Ectodermal cell (in vitro differentiated cells): ENCODE measurements around the gene NTMT2.
"Not testable (repeated sequence)": the region's sequence is repeated elsewhere in the genome, so short reads cannot be mapped to it uniquely, and the experiment has no call there.

Experiments used
- H3K27ac ChIP-seq: 2 replicates; pipeline ENCODE4 v1.7.0; 2013; ENCODE audit warnings: mild to moderate bottlenecking, low read depth, low read length; ENCODE audit not compliant: insufficient read depth, poor library complexity, severe bottlenecking
- H3K27me3 ChIP-seq: 2 replicates; pipeline ENCODE4 v1.7.0; 2013; ENCODE audit warnings: mild to moderate bottlenecking, low read length; ENCODE audit not compliant: insufficient read depth, control insufficient read depth, poor library complexity, severe bottlenecking
- H3K36me3 ChIP-seq: one replicate; pipeline ENCODE4 v1.7.0; 2013; ENCODE audit warnings: low read length; ENCODE audit not compliant: control insufficient read depth, insufficient read depth
- H3K4me1 ChIP-seq: one replicate; pipeline ENCODE4 v1.7.0; 2013; ENCODE audit warnings: low read length; ENCODE audit not compliant: control insufficient read depth, insufficient read depth
- H3K4me3 ChIP-seq: 2 replicates; pipeline ENCODE4 v1.7.0; 2013; ENCODE audit warnings: low read depth, low read length, control low read depth; ENCODE audit not compliant: insufficient read depth
- H3K9me3 ChIP-seq: 2 replicates; pipeline ENCODE4 v1.7.0; 2013; ENCODE audit warnings: mild to moderate bottlenecking, low read length, moderate library complexity; ENCODE audit not compliant: control insufficient read depth
- WGBS, 2 experiments: methylation state at CpG; one replicate each; pipeline ENCODE4 v1.1.7; 2013; ENCODE audit warnings: missing lambda C conversion rate in 2 of 2; 5-methylcytosine and 5-hydroxymethylcytosine counted together

NTMT2 gene

GRCh38 chr1:170155055-170155454 is 9.3 kb downstream of the NTMT2 start:
- no peaks in the 10 kb centered on the region for H3K9me3 ChIP-seq
- H3K4me1 ChIP-seq: no peaks in the 10 kb centered on the region
- H3K27me3 ChIP-seq: no peaks in the 10 kb centered on the region
- 84 to 87% methylated on average over 1 of the region's 1 CpG for WGBS, 2 experiments
- H3K27ac ChIP-seq: no peak overlapping the region
- no peak overlapping the region for H3K4me3 ChIP-seq
- H3K36me3 ChIP-seq: no peaks in the 10 kb centered on the region

GRCh38 chr1:170156594-170156993 is 10.8 kb downstream of the NTMT2 start:
- H3K27me3 ChIP-seq: no peaks in the 10 kb centered on the region
- H3K4me3 ChIP-seq: no peak overlapping the region
- no peaks in the 10 kb centered on the region for H3K36me3 ChIP-seq
- 100% methylated on average over 1 to 2 of the region's 2 CpGs for WGBS, 2 experiments
- H3K9me3 ChIP-seq: no peaks in the 10 kb centered on the region
- no peak overlapping the region for H3K27ac ChIP-seq
- no peaks in the 10 kb centered on the region for H3K4me1 ChIP-seq

- Histone ChIP-seq H3K27me3 (no peaks in the 10 kb centered on the region), H3K9me3 (no peaks in the 10 kb centered on the region), H3K36me3 (no peaks in the 10 kb centered on the region), H3K27ac (no peak overlapping the region), H3K4me1 (no peaks in the 10 kb centered on the region), H3K4me3 (no peak overlapping the region)
- 98 to 100% methylated on average over 2 of the region's 2 CpGs for WGBS, 2 experiments
Observed at GRCh38 chr1:170157820-170158219, 12.1 kb downstream of the NTMT2 start.

GRCh38 chr1:170162459-170163246 is 16.9 kb downstream of the NTMT2 start:
- WGBS, 2 experiments: 55 to 59% methylated on average over 8 of the region's 8 CpGs

GRCh38 chr1:170164103-170164763 is 18.5 kb downstream of the NTMT2 start:
- 94 to 96% methylated on average over 3 to 4 of the region's 4 CpGs for WGBS, 2 experiments

More at GRCh38 chr1:170162459-170163246, 16.9 kb downstream of the NTMT2 start:
- Histone ChIP-seq H3K4me3 (no peak overlapping the region), H3K4me1 (no peaks in the 10 kb centered on the region), H3K9me3 (no peaks in the 10 kb centered on the region), H3K27me3 (no peaks in the 10 kb centered on the region), H3K36me3 (no peaks in the 10 kb centered on the region), H3K27ac (no peak overlapping the region)

GRCh38 chr1:170166518-170167180 is 20.9 kb downstream of the NTMT2 start:
- 90 to 96% methylated on average over 7 of the region's 7 CpGs for WGBS, 2 experiments
- Histone ChIP-seq H3K4me1 (no peaks in the 10 kb centered on the region), H3K4me3 (no peak overlapping the region), H3K36me3 (peaks cover 4% of the 10 kb centered on the region), H3K27ac (no peak overlapping the region), H3K9me3 (no peaks in the 10 kb centered on the region), H3K27me3 (no peaks in the 10 kb centered on the region)

More at GRCh38 chr1:170164103-170164763, 18.5 kb downstream of the NTMT2 start:
- H3K4me3 ChIP-seq: no peak overlapping the region
- no peaks in the 10 kb centered on the region for H3K9me3 ChIP-seq
- H3K4me1 ChIP-seq: no peaks in the 10 kb centered on the region
- no peaks in the 10 kb centered on the region for H3K36me3 ChIP-seq
- no peaks in the 10 kb centered on the region for H3K27me3 ChIP-seq
- no peak overlapping the region for H3K27ac ChIP-seq

GRCh38 chr1:170168265-170168664 is 22.5 kb downstream of the NTMT2 start:
- H3K4me3 ChIP-seq: no peak overlapping the region
- H3K4me1 ChIP-seq: no peaks in the 10 kb centered on the region
- 67% methylated on average over 1 of the region's 1 CpG for WGBS, 2 experiments
- peaks cover 4% of the 10 kb centered on the region for H3K36me3 ChIP-seq
- no peaks in the 10 kb centered on the region for H3K27me3 ChIP-seq
- no peak overlapping the region for H3K27ac ChIP-seq
- H3K9me3 ChIP-seq: no peaks in the 10 kb centered on the region

- H3K9me3 ChIP-seq, H3K36me3 ChIP-seq, H3K27me3 ChIP-seq, H3K4me1 ChIP-seq, H3K27ac ChIP-seq, H3K4me3 ChIP-seq: not testable (repeated sequence)
- 91 to 95% methylated on average over 4 of the region's 4 CpGs for WGBS, 2 experiments
Observed at GRCh38 chr1:170170513-170170912, 24.8 kb downstream of the NTMT2 start.

GRCh38 chr1:170174395-170174794 is 28.6 kb downstream of the NTMT2 start:
- no peak overlapping the region for H3K4me3 ChIP-seq
- 89 to 93% methylated on average over 7 of the region's 7 CpGs for WGBS, 2 experiments

GRCh38 chr1:170175041-170175440 is 29.3 kb downstream of the NTMT2 start:
- WGBS, 2 experiments: 88 to 90% methylated on average over 4 to 5 of the region's 5 CpGs
- no peaks in the 10 kb centered on the region for H3K9me3 ChIP-seq
- no peaks in the 10 kb centered on the region for H3K4me1 ChIP-seq
- no peaks in the 10 kb centered on the region for H3K27me3 ChIP-seq
- no peak overlapping the region for H3K4me3 ChIP-seq
- no peak overlapping the region for H3K27ac ChIP-seq
- H3K36me3 ChIP-seq: peaks cover 4% of the 10 kb centered on the region

More at GRCh38 chr1:170174395-170174794, 28.6 kb downstream of the NTMT2 start:
- Histone ChIP-seq H3K36me3 (peaks cover 4% of the 10 kb centered on the region), H3K27ac (no peak overlapping the region), H3K4me1 (no peaks in the 10 kb centered on the region), H3K9me3 (no peaks in the 10 kb centered on the region), H3K27me3 (no peaks in the 10 kb centered on the region)
